ENCODE results near the gene PRSS27.

PRSS27 gene

DNA sequence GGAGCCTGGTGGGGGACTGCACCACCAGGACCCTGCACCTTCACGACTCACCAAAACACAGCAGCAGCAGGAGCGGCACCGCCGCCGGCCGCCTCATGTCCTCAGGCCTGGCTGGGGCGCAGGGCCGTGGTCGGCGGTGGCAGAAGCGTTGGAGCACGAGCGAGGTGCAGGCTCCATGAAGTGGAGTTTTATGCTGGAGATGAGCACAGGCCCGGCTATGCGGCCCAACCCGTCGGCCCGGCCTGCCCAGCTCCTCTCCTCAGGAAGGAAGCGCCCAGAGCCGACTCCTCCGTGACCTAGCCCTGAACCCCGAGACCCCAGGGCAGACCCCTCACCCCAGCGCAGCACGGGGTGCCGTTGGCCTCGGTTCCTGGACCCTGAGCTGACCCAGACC, at the start of gene PRSS27:
Gene PRSS27 (minus strand): TSS at position 161 of the 394 bp plus-strand sequence. CDS start 64 bp downstream, at position 97.
- Histone ChIP-seq H3K9ac (peak within 1 kb of the TSS; percentile 86), H3K9me3 (no peaks in the 10 kb centered on the region), H3K27me3 (no peaks in the 10 kb centered on the region), H3K4me2 (peak within 1 kb of the TSS; percentile 86), H3K4me3 (peak within 1 kb of the TSS; percentile 69), H3K27ac (peak within 1 kb of the TSS; percentile 88), H3K4me1 (peaks cover 54% of the 10 kb centered on the region), H3K36me3 (no peaks in the 10 kb centered on the region), H4K20me1 (peaks cover 12% of the 10 kb centered on the region)
- no peak for TF ChIP-seq Cebpa-rat (IDR thresholded peaks at IDR 0.05)

DNA sequence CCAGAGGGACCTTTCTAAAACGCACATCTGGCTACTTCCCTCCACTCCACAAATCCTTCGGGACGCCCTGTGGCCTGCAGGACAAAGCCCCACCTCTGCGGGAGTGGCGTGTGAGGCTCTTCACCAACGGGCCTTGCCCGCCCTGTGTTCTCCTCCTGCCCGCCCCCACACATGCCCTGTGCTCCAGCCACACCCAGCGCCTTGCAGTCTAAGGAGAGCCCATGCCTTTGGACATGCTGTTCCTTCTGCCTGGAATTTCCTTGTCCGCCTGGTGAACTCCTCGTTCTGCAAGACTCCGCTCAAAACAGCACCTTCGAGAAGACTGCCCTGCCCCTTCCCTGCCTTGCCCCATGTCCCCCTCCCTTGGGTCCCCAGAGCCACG, 49.6 kb upstream of the PRSS27 start:
- peak overlapping the region; percentile 53 for H3K27ac ChIP-seq

DNA sequence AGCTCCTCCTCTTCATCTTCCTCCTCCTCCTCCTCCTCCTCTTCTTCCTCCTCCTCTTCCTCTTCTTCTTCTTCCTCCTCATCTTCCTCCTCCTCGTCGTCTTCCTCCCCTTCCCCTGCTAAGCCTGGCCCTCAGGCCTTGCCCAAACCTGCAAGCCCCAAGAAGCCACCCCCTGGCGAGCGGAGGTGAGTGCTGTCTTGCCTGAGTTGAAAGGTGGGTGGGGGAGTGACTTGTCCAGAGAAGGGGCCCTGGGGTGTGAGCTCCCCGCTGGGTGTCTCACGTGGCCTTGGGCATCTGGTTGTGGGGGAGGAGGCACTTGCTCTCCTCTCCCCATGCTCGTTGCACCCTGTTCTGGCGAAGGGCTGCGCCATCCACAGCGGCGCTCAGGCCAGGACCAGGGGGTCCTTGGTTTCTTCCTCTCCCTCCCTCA, 49.1 kb upstream of the PRSS27 start:
- peak overlapping the region; percentile 53 for H3K27ac ChIP-seq
- H3K4me1 ChIP-seq = peaks cover 46% of the 10 kb centered on the region
- H3K4me3 ChIP-seq = no peak overlapping the region
- peaks cover 100% of the 10 kb centered on the region for H3K36me3 ChIP-seq
- H4K20me1 ChIP-seq = peaks cover 100% of the 10 kb centered on the region
- H3K4me2 ChIP-seq = peak overlapping the region; percentile 77
- H3K27me3 ChIP-seq = no peaks in the 10 kb centered on the region
- no peak for TF ChIP-seq Cebpa-rat (IDR thresholded peaks at IDR 0.05)
- H3K9me3 ChIP-seq = no peaks in the 10 kb centered on the region
- H3K9ac ChIP-seq = 0 out of 2 replicates have a peak overlapping the region, but pooled peaks have one; percentile 34

More for the DNA sequence above, 49.6 kb upstream of the PRSS27 start:
- Histone ChIP-seq H3K27me3 (no peaks in the 10 kb centered on the region), H3K9ac (0 out of 2 replicates have a peak overlapping the region, but pooled peaks have one; percentile 34), H3K4me3 (no peak overlapping the region), H3K4me2 (peak overlapping the region; percentile 77), H3K9me3 (no peaks in the 10 kb centered on the region), H4K20me1 (peaks cover 100% of the 10 kb centered on the region), H3K4me1 (peaks cover 51% of the 10 kb centered on the region), H3K36me3 (peaks cover 100% of the 10 kb centered on the region)
- TF ChIP-seq Cebpa-rat (IDR thresholded peaks at IDR 0.05) = no peak

DNA sequence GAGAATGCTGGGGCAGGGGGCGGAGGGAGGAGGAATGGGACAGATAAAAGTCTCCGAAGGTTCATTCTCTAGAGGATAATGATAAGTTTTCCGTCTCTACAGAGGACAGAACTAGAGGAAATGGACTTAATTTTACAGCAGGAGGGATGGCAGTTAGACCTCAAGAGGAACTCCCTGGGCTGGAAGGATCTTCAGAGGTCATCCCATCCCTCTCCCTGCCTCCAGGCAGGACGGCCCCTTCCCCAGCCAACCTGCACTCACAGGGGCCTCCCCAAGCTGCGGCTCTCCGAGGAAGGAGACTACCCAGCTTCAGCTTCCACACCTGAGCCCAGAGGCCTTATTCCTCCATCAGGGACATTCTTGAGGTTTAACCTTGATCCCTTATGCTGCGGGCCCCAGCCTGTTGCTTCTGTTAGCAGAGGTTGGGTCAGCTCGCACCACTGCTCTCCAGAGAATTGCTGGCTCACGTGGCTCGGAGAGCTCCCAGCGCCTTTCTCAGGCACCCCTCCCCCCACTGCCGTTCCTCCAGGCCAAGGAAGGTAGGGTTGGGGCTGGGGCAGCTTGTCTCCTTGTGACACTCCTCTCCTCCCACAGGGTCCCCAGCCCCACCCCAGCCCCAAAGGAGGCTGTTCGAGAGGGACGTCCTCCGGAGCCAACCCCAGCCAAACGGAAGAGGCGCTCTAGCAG, 48.5 kb upstream of the PRSS27 start:
- H3K9me3 ChIP-seq = no peaks in the 10 kb centered on the region
- no peak overlapping the region for H3K4me3 ChIP-seq
- H4K20me1 ChIP-seq = peaks cover 100% of the 10 kb centered on the region
- H3K27me3 ChIP-seq = no peaks in the 10 kb centered on the region
- peak overlapping the region; percentile 77 for H3K4me2 ChIP-seq
- TF ChIP-seq Cebpa-rat (IDR thresholded peaks at IDR 0.05) = no peak
- peaks cover 44% of the 10 kb centered on the region for H3K4me1 ChIP-seq
- H3K9ac ChIP-seq = peak overlapping the region; percentile 63
- H3K27ac ChIP-seq = peak overlapping the region; percentile 53
- H3K36me3 ChIP-seq = peaks cover 100% of the 10 kb centered on the region

DNA sequence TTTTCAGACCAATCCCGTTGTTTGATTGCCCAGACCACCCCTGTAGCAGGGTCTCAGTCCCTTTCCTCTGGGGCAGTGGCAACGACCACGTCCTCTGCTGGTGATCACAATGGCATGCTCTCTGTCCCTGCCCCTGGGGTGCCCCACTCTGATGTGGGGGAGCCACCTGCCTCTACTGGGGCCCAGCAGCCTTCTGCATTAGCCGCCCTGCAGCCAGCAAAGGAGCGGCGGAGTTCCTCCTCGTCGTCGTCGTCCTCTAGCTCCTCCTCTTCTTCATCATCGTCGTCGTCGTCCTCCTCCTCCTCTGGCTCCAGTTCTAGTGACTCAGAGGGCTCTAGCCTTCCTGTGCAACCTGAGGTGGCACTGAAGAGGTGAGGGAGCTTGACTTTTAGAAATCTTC, 47.9 kb upstream of the PRSS27 start:
- peaks cover 100% of the 10 kb centered on the region for H4K20me1 ChIP-seq
- peaks cover 44% of the 10 kb centered on the region for H3K4me1 ChIP-seq
- no peak overlapping the region for H3K4me3 ChIP-seq
- H3K4me2 ChIP-seq = peak overlapping the region; percentile 77
- H3K9ac ChIP-seq = peak overlapping the region; percentile 63
- no peak for TF ChIP-seq Cebpa-rat (IDR thresholded peaks at IDR 0.05)
- no peaks in the 10 kb centered on the region for H3K27me3 ChIP-seq
- no peaks in the 10 kb centered on the region for H3K9me3 ChIP-seq
- peak overlapping the region; percentile 53; the same call in 1 of the 2 replicates for H3K27ac ChIP-seq
- peaks cover 100% of the 10 kb centered on the region for H3K36me3 ChIP-seq

DNA sequence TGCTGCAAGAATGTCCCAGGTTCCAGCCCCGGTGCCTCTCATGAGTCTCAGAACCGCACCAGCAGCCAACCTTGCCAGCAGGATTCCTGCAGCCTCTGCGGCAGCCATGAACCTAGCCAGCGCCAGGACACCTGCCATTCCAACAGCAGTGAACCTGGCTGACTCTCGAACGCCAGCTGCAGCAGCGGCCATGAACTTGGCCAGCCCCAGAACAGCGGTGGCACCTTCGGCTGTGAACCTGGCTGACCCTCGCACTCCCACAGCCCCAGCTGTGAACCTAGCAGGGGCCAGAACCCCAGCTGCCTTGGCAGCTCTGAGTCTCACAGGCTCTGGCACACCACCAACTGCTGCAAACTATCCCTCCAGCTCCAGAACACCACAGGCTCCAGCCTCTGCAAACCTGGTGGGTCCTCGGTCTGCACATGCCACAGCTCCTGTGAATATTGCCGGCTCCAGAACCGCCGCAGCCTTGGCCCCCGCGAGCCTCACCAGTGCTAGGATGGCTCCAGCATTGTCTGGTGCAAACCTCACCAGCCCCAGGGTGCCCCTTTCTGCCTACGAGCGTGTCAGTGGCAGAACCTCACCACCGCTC, 47.2 kb upstream of the PRSS27 start:
- H3K4me1 ChIP-seq = peaks cover 44% of the 10 kb centered on the region
- H3K27ac ChIP-seq = no peak overlapping the region
- H3K27me3 ChIP-seq = no peaks in the 10 kb centered on the region
- 0 out of 2 replicates have a peak overlapping the region, but pooled peaks have one; percentile 63 for H3K9ac ChIP-seq
- peak overlapping the region; percentile 77 for H3K4me2 ChIP-seq
- H3K36me3 ChIP-seq = peaks cover 100% of the 10 kb centered on the region
- TF ChIP-seq Cebpa-rat (IDR thresholded peaks at IDR 0.05) = no peak
- H4K20me1 ChIP-seq = peaks cover 100% of the 10 kb centered on the region
- H3K4me3 ChIP-seq = no peak overlapping the region
- H3K9me3 ChIP-seq = no peaks in the 10 kb centered on the region

DNA sequence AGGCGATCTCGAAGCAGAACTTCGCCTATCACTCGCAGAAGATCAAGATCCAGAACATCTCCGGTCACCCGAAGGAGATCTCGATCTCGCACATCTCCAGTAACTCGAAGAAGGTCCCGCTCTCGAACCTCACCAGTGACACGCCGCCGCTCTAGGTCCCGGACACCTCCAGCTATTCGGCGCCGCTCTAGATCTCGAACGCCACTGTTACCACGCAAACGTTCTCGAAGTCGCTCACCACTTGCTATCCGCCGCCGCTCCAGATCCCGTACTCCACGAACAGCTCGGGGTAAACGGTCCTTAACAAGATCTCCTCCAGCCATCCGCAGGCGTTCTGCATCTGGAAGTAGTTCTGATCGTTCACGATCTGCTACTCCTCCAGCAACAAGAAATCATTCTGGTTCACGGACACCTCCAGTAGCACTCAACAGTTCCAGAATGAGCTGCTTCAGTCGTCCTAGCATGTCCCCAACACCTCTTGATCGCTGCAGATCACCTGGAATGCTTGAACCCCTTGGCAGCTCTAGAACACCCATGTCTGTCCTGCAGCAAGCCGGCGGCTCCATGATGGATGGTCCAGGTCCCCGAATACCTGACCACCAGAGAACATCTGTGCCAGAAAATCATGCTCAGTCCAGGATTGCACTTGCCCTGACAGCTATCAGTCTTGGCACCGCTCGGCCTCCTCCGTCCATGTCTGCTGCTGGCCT, 46.6 kb upstream of the PRSS27 start:
- Histone ChIP-seq H3K4me3 (no peak overlapping the region), H3K4me1 (peaks cover 44% of the 10 kb centered on the region), H3K36me3 (peaks cover 100% of the 10 kb centered on the region), H4K20me1 (peaks cover 100% of the 10 kb centered on the region), H3K27me3 (peaks cover 3% of the 10 kb centered on the region; the same call in 1 of the 2 replicates), H3K9me3 (no peaks in the 10 kb centered on the region), H3K4me2 (peak overlapping the region; percentile 77; the same call in 1 of the 2 replicates), H3K27ac (no peak overlapping the region), H3K9ac (peak overlapping the region; percentile 63; the same call in 1 of the 2 replicates)
- no peak for TF ChIP-seq Cebpa-rat (IDR thresholded peaks at IDR 0.05)

DNA sequence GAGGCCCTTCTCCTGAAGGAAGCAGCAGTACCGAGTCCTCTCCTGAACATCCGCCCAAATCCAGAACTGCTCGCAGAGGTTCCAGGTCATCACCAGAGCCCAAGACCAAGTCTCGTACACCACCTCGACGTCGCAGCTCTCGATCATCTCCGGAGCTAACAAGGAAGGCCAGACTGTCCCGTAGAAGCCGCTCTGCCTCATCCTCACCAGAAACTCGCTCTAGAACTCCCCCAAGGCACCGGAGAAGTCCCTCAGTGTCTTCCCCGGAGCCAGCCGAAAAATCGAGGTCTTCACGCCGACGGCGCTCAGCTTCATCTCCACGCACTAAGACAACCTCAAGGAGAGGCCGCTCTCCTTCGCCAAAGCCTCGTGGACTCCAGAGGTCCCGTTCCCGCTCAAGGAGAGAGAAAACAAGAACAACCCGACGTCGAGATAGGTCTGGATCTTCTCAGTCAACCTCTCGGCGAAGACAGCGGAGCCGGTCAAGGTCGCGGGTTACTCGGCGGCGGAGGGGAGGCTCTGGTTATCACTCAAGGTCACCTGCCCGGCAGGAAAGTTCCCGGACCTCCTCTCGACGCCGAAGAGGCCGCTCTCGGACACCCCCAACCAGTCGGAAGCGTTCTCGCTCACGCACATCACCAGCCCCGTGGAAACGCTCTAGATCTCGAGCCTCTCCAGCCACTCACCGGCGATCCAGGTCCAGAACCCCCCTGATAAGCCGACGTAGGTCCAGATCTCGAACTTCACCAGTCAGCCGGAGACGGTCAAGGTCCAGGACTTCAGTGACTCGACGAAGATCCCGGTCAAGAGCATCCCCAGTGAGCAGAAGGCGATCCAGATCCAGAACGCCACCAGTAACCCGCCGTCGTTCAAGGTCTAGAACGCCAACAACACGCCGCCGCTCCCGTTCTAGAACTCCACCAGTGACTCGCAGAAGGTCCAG, 45.7 kb upstream of the PRSS27 start:
- TF ChIP-seq Cebpa-rat (IDR thresholded peaks at IDR 0.05) = no peak
- Histone ChIP-seq H3K4me3 (no peak overlapping the region), H3K27ac (no peak overlapping the region), H4K20me1 (peaks cover 100% of the 10 kb centered on the region), H3K27me3 (peaks cover 3% of the 10 kb centered on the region; the same call in 1 of the 2 replicates), H3K9ac (no peak overlapping the region), H3K4me2 (no peak overlapping the region), H3K4me1 (peaks cover 44% of the 10 kb centered on the region), H3K36me3 (peaks cover 100% of the 10 kb centered on the region), H3K9me3 (no peaks in the 10 kb centered on the region)

DNA sequence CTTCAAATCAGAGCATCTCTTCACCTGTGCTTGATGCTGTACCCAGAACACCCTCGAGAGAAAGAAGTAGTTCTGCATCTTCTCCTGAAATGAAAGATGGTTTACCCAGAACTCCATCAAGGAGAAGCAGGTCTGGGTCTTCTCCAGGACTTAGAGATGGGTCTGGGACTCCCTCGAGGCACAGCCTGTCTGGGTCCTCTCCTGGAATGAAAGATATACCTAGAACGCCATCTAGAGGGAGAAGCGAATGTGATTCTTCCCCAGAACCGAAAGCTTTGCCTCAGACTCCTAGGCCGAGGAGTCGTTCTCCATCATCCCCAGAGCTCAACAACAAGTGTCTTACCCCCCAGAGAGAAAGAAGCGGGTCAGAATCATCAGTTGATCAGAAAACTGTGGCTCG, 44.7 kb upstream of the PRSS27 start:
- H3K4me3 ChIP-seq = no peak overlapping the region
- H3K9me3 ChIP-seq = no peaks in the 10 kb centered on the region
- peaks cover 3% of the 10 kb centered on the region; the same call in 1 of the 2 replicates for H3K27me3 ChIP-seq
- H3K27ac ChIP-seq = no peak overlapping the region
- peaks cover 36% of the 10 kb centered on the region for H3K4me1 ChIP-seq
- peaks cover 100% of the 10 kb centered on the region for H4K20me1 ChIP-seq
- no peak for TF ChIP-seq Cebpa-rat (IDR thresholded peaks at IDR 0.05)
- H3K4me2 ChIP-seq = no peak overlapping the region
- no peak overlapping the region for H3K9ac ChIP-seq
- H3K36me3 ChIP-seq = peaks cover 100% of the 10 kb centered on the region

Data from BLaER1 (cell line).